ENCODE results near the gene ETV3L.
"Not testable (repeated sequence)": the region's sequence is repeated elsewhere in the genome, so short reads cannot be mapped to it uniquely, and the experiment has no call there.

Gene ETV3L

GRCh38 chr1:157069601-157070000 is 30.0 kb downstream of the ETV3L start:
- no peak for DNase-seq

GRCh38 chr1:157059241-157059640 is 40.4 kb downstream of the ETV3L start:
- DNase-seq: not testable (repeated sequence)

- no peak for DNase-seq
Measured at GRCh38 chr1:157056269-157056668, 43.3 kb downstream of the ETV3L start.

GRCh38 chr1:157055729-157056128 is 43.9 kb downstream of the ETV3L start:
- not testable (repeated sequence) for DNase-seq

GRCh38 chr1:157050836-157051235 is 48.8 kb downstream of the ETV3L start:
- no peak for DNase-seq

GRCh38 chr1:157047062-157047410 is 52.6 kb downstream of the ETV3L start:
- no peak for DNase-seq

- peak; percentile 49 for DNase-seq
Measured at GRCh38 chr1:157045250-157046218, 54.1 kb downstream of the ETV3L start, which contains the start of gene ARHGEF11. Gene ARHGEF11 (minus strand): TSS chr1:157045742. CDS start chr1:157044330, 1,412 bp downstream.

GRCh38 chr1:157044326-157044725 is 55.3 kb downstream of the ETV3L start:
- no peak for DNase-seq

- no peak for DNase-seq
Measured at GRCh38 chr1:157043685-157044084, 55.9 kb downstream of the ETV3L start.

GRCh38 chr1:157042846-157043245 is 56.8 kb downstream of the ETV3L start:
- DNase-seq: no peak
